22Rv1 (cell line): ENCODE measurements around the gene SBF2.

Experiments
- CTCF ChIP-seq: fragments of 450-650 bp; IDR thresholded peaks from 2 replicates; pipeline ENCODE4 v1.5.1; 2017; ENCODE audit warnings: mild to moderate bottlenecking
- ZFX ChIP-seq: fragments of 450-650 bp; IDR thresholded peaks from 2 replicates; pipeline ENCODE4 v1.6.1; 2017; ENCODE audit warnings: antibody characterized with exemption, borderline replicate concordance

DNA sequence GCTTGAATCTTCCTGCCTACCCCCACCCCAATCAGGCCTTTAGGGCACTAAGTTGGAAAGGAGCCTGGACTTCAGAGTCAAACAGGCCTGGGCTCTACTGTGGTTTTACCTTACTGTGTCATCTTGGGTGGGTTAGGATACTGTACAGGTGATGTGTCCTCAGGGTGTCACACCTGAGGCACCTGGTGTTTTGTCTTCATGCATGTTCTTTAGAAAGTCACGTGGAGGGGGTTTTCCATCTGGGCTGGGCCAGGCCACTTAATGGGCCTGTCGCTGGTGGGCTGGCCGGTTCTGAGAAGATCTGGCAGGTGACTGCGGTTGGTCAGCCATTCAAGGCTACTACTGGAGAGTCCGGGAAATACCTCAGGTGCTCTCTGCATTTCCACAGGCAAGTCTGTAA, 537.6 kb downstream of the SBF2 start:
- TF ChIP-seq CTCF = no peak
- no peak for TF ChIP-seq ZFX
